Ishikawa (cell line): Measurements from ENCODE around the gene TFAP2D.

Experiments used
- CEBPB ChIP-seq: IDR thresholded peaks from 2 replicates; pipeline ENCODE4 v1.6.1; 2012
- TAF1 ChIP-seq: IDR thresholded peaks from 2 replicates; pipeline ENCODE4 v1.6.1; 2012; ENCODE audit warnings: low read depth, mild to moderate bottlenecking
- TCF12 ChIP-seq: IDR thresholded peaks from 2 replicates; pipeline ENCODE4 v1.6.1; 2012; ENCODE audit warnings: low read depth

- TF ChIP-seq TAF1 (no peak), TCF12 (no peak), CEBPB (no peak)
Measured at GRCh38 chr6:50707652-50708300, 5.5 kb upstream of the TFAP2D start.
